HG03558 (cell line): ENCODE data around the gene ZBTB5.
"Not testable (repeated sequence)": the region's sequence is repeated elsewhere in the genome, so short reads cannot be mapped to it uniquely, and the experiment has no call there.

Experiments used
- ATAC-seq: cut with Tn5 transposase; IDR thresholded peaks from one replicate; pipeline ENCODE4 v1.9.1; 2021; ENCODE audit warnings: moderate number of reproducible peaks; ENCODE audit not compliant: unreplicated experiment; ENCODE audit errors: extremely low read depth

Gene ZBTB5

GRCh38 chr9:37426846-37427245, 38.4 kb downstream of the ZBTB5 start:
- ATAC-seq, result no peak

- ATAC-seq, result not testable (repeated sequence)
Measured at GRCh38 chr9:37426431-37426830, 38.8 kb downstream of the ZBTB5 start.

GRCh38 chr9:37425298-37425752, 39.9 kb downstream of the ZBTB5 start:
- no peak for ATAC-seq

GRCh38 chr9:37424686-37425297, 40.5 kb downstream of the ZBTB5 start:
- ATAC-seq, result no peak

- ATAC-seq, result no peak
Measured at GRCh38 chr9:37424204-37424685, 41.0 kb downstream of the ZBTB5 start.

- no peak for ATAC-seq
Measured at GRCh38 chr9:37423508-37423907, 41.7 kb downstream of the ZBTB5 start.

- peak; percentile 59 for ATAC-seq
Measured at GRCh38 chr9:37422289-37423104, 42.8 kb downstream of the ZBTB5 start, which contains the start of gene GRHPR. Gene GRHPR, plus strand, starts transcription at chr9:37422696. Its CDS starts 55 bp downstream, at chr9:37422751.

GRCh38 chr9:37421914-37422288, 43.3 kb downstream of the ZBTB5 start:
- ATAC-seq, result no peak

GRCh38 chr9:37420271-37421215, 44.7 kb downstream of the ZBTB5 start:
- no peak for ATAC-seq

GRCh38 chr9:37419204-37419603, 46.0 kb downstream of the ZBTB5 start:
- no peak for ATAC-seq

- ATAC-seq, result no peak
Measured at GRCh38 chr9:37417857-37418618, 47.2 kb downstream of the ZBTB5 start.

- no peak for ATAC-seq
Measured at GRCh38 chr9:37417252-37417803, 47.9 kb downstream of the ZBTB5 start.

GRCh38 chr9:37415011-37415719, 50.1 kb downstream of the ZBTB5 start:
- ATAC-seq, result peak; percentile 25

GRCh38 chr9:37414503-37414943, 50.7 kb downstream of the ZBTB5 start:
- no peak for ATAC-seq

GRCh38 chr9:37413311-37413710, 51.9 kb downstream of the ZBTB5 start:
- no peak for ATAC-seq

- ATAC-seq, result no peak
Measured at GRCh38 chr9:37412431-37413151, 52.7 kb downstream of the ZBTB5 start.

GRCh38 chr9:37410969-37411785, 54.1 kb downstream of the ZBTB5 start:
- ATAC-seq, result peak; percentile 20
